OCI-LY7 (cell line): ENCODE results near the gene NUPR2.

ENCODE experiments used
- EZH2phosphoT487 ChIP-seq: fragments of 200-600 bp; sonication (generic); IDR thresholded peaks from 2 replicates; pipeline ENCODE4 v1.6.1; 2018; ENCODE audit warnings: low read depth, borderline replicate concordance, mild to moderate bottlenecking, mixed run types, antibody characterized with exemption, low read length, moderate library complexity, mixed read lengths
- TF ChIP-seq, protein P1 (sequence below): fragments of 200-600 bp; sonication (generic); conservative IDR thresholded peaks from 2 replicates; pipeline ENCODE4 v1.5.1; 2014; ENCODE audit warnings: mild to moderate bottlenecking, antibody characterized with exemption, low read length, moderate library complexity, mixed read lengths

DNA sequence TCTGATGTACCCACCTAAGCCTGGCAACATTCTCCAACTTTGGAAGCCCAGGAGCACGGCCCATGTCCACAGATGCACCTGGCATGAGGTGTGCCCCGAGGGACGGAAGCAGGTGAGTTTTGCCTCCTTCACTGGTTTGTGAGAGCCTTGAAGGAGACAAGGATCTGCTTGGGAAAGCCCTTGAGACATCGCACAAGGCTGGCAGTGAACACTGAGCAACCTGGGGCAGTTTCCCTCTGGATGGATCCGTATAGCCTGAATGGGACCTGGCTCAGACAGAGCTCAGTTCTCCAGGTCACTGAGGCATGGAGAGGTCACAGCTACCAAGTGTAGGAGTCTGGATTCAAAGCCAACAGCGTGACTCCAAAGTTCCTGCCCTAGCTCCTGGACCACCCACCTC lies 8.8 kb upstream of the NUPR2 start:
- TF ChIP-seq, protein P1, sequence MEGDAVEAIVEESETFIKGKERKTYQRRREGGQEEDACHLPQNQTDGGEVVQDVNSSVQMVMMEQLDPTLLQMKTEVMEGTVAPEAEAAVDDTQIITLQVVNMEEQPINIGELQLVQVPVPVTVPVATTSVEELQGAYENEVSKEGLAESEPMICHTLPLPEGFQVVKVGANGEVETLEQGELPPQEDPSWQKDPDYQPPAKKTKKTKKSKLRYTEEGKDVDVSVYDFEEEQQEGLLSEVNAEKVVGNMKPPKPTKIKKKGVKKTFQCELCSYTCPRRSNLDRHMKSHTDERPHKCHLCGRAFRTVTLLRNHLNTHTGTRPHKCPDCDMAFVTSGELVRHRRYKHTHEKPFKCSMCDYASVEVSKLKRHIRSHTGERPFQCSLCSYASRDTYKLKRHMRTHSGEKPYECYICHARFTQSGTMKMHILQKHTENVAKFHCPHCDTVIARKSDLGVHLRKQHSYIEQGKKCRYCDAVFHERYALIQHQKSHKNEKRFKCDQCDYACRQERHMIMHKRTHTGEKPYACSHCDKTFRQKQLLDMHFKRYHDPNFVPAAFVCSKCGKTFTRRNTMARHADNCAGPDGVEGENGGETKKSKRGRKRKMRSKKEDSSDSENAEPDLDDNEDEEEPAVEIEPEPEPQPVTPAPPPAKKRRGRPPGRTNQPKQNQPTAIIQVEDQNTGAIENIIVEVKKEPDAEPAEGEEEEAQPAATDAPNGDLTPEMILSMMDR, result no peak
- TF ChIP-seq EZH2phosphoT487, result no peak
